AG04450 (cell line): Measurements from ENCODE around the gene TLE6. TPM values are rescaled to one million over a fixed set of nuclear protein-coding genes. Genes with fewer than 3 reads are reported as not detected.
A peak's percentile ranks its signal among the peaks of the same experiment; 100 is the strongest.
"Not testable (repeated sequence)": the region's sequence is repeated elsewhere in the genome, so short reads cannot be mapped to it uniquely, and the experiment has no call there.

Source experiments
- CTCF ChIA-PET: fragments of 300-600, 350-600 bp; formaldehyde crosslinking; extraction: SDS; loops from one replicate; lab custom pipeline; 2022; ENCODE audit warnings: antibody characterized with exemption, inconsistent platforms; lab: Charles Lee
- POLR2A ChIA-PET: fragments of 350-600 bp; formaldehyde crosslinking; extraction: SDS; loops from one replicate; lab custom pipeline; 2021; ENCODE audit warnings: antibody characterized with exemption, inconsistent platforms; lab: Yijun Ruan, JAX
- DNase-seq: peaks from one replicate; pipeline ENCODE4 v3.0.0-alpha.2; 2011; ENCODE audit warnings: low read depth, low spot score
- H3K27ac ChIP-seq: one replicate; pipeline ENCODE4 v1.5.1; 2012; ENCODE audit warnings: low read depth, low read length, control low read depth
- H3K27me3 ChIP-seq: one replicate; pipeline ENCODE4 v1.6.0; 2012; ENCODE audit warnings: low read length; ENCODE audit not compliant: control insufficient read depth, insufficient read depth
- H3K4me3 ChIP-seq: 2 replicates; pipeline ENCODE4 v1.5.1; 2011; ENCODE audit warnings: mild to moderate bottlenecking, low read depth, low read length, control low read depth
- H3K9me3 ChIP-seq: 2 replicates; pipeline ENCODE4 v1.5.1; 2012; ENCODE audit warnings: low read length; ENCODE audit not compliant: control insufficient read depth, insufficient read depth
- CTCF ChIP-seq: IDR thresholded peaks from 2 replicates; pipeline ENCODE4 v1.5.1; 2011; ENCODE audit warnings: low read depth, low read length, control low read depth, inconsistent platforms
- polyA plus RNA-seq: library from polyadenylated mRNA; depleted of rRNA; stranded (reverse); fragments of >200 nt; gene quantifications from 2 replicates; pipeline ENCODE4 v1.2.3, GENCODE V29; 2011

Gene TLE6
- polyA plus RNA-seq, 1 experiment: 0.51 TPM

- DNase-seq: no peak
- Histone ChIP-seq H3K4me3 (peak overlapping the region; percentile 10; the same call in 1 of the 2 replicates), H3K9me3 (no peaks in the 10 kb centered on the region), H3K27ac (no peak overlapping the region), H3K27me3 (no peaks in the 10 kb centered on the region)
- ChIA-PET CTCF (interaction anchor here (0.6 to 2.9 kb wide), 9 partner anchors 15 to 1035 kb away, joined by 3 to 50 read pairs (median 5); no protein-coding TSS in a partner anchor), POLR2A (no interaction called here)
- no peak for TF ChIP-seq CTCF
Observed at GRCh38 chr19:2952953-2953481, 24.3 kb upstream of the TLE6 start.

DNA sequence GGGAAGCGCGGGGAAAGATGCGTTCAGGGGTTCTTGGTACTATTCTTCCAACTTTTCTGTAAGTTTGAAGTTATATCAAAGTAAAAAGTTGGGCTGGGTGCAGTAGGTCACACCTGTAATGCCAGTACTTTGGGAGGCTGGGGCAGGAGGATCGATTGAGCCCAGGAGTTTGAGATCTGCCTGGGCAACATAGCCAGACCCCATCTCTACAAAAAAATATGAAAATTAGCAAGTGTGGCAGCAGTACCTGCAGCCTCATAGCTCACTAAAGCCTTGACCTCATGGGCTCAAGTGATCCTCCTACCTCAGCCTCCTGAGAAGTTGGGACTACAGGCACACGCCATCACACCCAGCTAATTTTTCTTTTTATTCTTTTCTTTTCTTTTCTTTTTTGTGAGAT lies 20.2 kb upstream of the TLE6 start:
- H3K4me3 ChIP-seq: no peak overlapping the region
- no peaks in the 10 kb centered on the region for H3K27me3 ChIP-seq
- no peak overlapping the region for H3K27ac ChIP-seq
- ChIA-PET CTCF (interaction anchor here (0.6 to 2.1 kb wide), 4 partner anchors 147 to 204 kb away, joined by 3 to 4 read pairs (median 4); no protein-coding TSS in a partner anchor), POLR2A (interaction anchor here (0.6 kb wide), 1 partner anchor 112 kb away, joined by 3 read pairs; no protein-coding TSS in a partner anchor)
- TF ChIP-seq CTCF: no peak
- no peaks in the 10 kb centered on the region for H3K9me3 ChIP-seq
- no peak for DNase-seq

DNA sequence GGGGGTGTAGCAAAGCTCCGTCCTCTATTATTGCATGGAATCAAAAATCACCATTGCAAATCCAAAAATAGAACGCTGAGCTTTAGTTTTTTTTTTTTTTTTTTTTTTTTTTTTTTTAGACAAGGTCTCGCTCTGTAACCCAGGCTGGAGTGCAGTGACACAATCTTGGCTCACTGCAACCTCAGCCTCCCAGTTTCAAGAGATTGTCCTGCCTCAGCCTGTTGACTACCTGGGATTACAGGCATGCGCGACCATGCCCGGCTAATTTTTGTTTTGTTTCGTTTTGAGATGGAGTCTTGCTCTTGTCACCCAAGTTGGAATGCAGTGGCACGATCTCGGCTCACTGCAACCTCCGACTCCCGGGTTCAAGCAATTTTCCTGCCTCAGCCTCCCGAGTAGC lies 17.2 kb upstream of the TLE6 start:
- ChIA-PET POLR2A (interaction anchor here (0.6 kb wide), 1 partner anchor 169 kb away, joined by 5 read pairs; no protein-coding TSS in a partner anchor), CTCF (interaction anchor here (1.0 to 1.2 kb wide), 2 partner anchors 9 to 16 kb away, joined by 3 to 7 read pairs; no protein-coding TSS in a partner anchor)
- no peak for TF ChIP-seq CTCF

GRCh38 chr19:2962018-2962670 lies 15.2 kb upstream of the TLE6 start:
- CTCF ChIA-PET: interaction anchor here (0.6 to 2.0 kb wide), 15 partner anchors 11 to 340 kb away, joined by 3 to 32 read pairs (median 4); no protein-coding TSS in a partner anchor
- no peaks in the 10 kb centered on the region for H3K27me3 ChIP-seq
- DNase-seq: peak; percentile 66
- POLR2A ChIA-PET: interaction anchor here (0.9 kb wide), 1 partner anchor 73 kb away, joined by 5 read pairs; no protein-coding TSS in a partner anchor
- H3K9me3 ChIP-seq: peaks cover 4% of the 10 kb centered on the region; the same call in 1 of the 2 replicates
- no peak overlapping the region for H3K4me3 ChIP-seq
- no peak overlapping the region for H3K27ac ChIP-seq
- peak; percentile 68 for TF ChIP-seq CTCF

More for the DNA sequence above, 17.2 kb upstream of the TLE6 start:
- DNase-seq: no peak
- Histone ChIP-seq H3K4me3 (no peak overlapping the region), H3K27ac (no peak overlapping the region), H3K27me3 (no peaks in the 10 kb centered on the region), H3K9me3 (peaks cover 2% of the 10 kb centered on the region; the same call in 1 of the 2 replicates)

DNA sequence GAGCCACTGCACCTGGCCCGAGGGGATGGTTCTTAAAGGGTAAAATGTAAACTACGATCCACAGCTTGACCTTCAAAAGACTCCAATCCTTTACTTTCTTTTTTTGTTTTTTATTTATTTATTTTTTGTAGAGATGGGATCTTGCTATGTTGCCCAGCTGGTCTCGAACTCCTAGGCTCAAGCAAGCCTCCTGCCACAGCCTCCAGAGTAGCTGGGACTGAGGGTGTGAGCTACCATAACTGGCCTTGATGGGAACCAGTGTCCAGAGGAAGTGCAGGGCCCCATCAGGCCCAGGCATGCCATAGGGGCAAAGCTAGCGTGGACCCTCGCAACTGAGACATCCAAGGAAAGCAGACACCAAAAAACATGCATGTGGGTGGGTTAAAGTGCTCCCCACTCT lies 14.2 kb upstream of the TLE6 start:
- ChIA-PET POLR2A (interaction anchor here (0.5 to 0.7 kb wide), 3 partner anchors 67 to 166 kb away, joined by 5 to 8 read pairs (median 7); no protein-coding TSS in a partner anchor), CTCF (interaction anchor here (0.7 to 2.0 kb wide), 7 partner anchors 12 to 247 kb away, joined by 4 to 32 read pairs (median 10); no protein-coding TSS in a partner anchor)
- Histone ChIP-seq H3K27ac (no peak overlapping the region), H3K4me3 (no peak overlapping the region), H3K9me3 (peaks cover 4% of the 10 kb centered on the region; the same call in 1 of the 2 replicates), H3K27me3 (no peaks in the 10 kb centered on the region)
- DNase-seq: no peak
- TF ChIP-seq CTCF: no peak

DNA sequence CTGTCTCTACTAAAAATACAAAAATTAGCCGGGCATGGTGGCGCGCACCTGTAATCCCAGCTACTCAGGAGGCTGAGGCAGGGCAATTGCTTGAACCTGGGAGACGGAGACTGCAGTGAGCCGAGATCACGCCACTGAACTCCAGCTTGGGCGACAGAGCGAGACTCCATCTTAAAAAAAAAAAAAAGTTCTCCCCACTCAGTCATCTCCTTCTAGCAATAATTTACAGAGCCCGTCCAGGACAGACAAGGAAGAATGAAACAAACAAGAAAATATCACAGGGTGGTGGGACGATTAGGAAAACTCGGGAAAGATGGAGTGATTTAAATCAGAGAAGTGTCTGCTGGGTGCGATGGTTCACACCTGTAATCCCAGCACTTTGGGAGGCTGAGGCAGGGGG lies 13.7 kb upstream of the TLE6 start:
- CTCF ChIA-PET, DNase-seq, H3K27me3 ChIP-seq, H3K4me3 ChIP-seq, POLR2A ChIA-PET, H3K9me3 ChIP-seq, H3K27ac ChIP-seq: not testable (repeated sequence)
